Endothelial cell of umbilical vein (primary cell): Measurements from ENCODE around the gene CLDN6. TPM values are rescaled to one million over a fixed set of nuclear protein-coding genes. Genes with fewer than 3 reads are reported as not detected.
A peak's percentile ranks its signal among the peaks of the same experiment; 100 is the strongest.

Source experiments
- Bru-seq: library from RNA; stranded (reverse); fragments of 400-500 nt; gene quantifications from one replicate; lab custom pipeline; 2021; lab: Mats Ljungman, UMichigan
- BruChase-seq, 2 experiments: library from RNA; stranded (reverse); fragments of 400-500 nt; gene quantifications; one replicate each; lab custom pipeline; 2021; lab: Mats Ljungman, UMichigan
- BruUV-seq: library from RNA; stranded (reverse); fragments of 400-500 nt; replicated peaks from 2 replicates; lab custom pipeline; 2021; lab: Mats Ljungman, UMichigan
- CTCF ChIA-PET: fragments of 300-600, 350-600 bp; sonication (Branson Sonifier 250); formaldehyde crosslinking; loops from one replicate; lab custom pipeline; 2021; ENCODE audit warnings: antibody characterized with exemption, inconsistent platforms; lab: Charles Lee
- POLR2A ChIA-PET: fragments of 300-600, 350-600 bp; sonication (Branson Sonifier 250); formaldehyde crosslinking; loops from one replicate; lab custom pipeline; 2021; ENCODE audit warnings: antibody characterized with exemption, inconsistent platforms; lab: Charles Lee
- DNase-seq: peaks from one replicate; pipeline ENCODE4 v3.0.0-alpha.2; 2011; ENCODE audit warnings: low read depth, low spot score
- FAIRE-seq: peaks from 2 replicates; lab custom pipeline; 2011; peaks lifted over from hg19 to GRCh38; lab: Jason Lieb, UNC
- H2AFZ ChIP-seq: 2 replicates; pipeline ENCODE4 v1.6.0; 2012; ENCODE audit warnings: low read depth, low read length, control low read depth, inconsistent platforms
- H3K27ac ChIP-seq: 2 replicates; pipeline ENCODE4 v1.5.1; 2011; ENCODE audit warnings: low read depth, mild to moderate bottlenecking, control low read depth, low read length, moderate library complexity; ENCODE audit not compliant: insufficient read depth
- H3K27me3 ChIP-seq, 2 experiments: 2 replicates each; pipeline versions ENCODE4 v1.6.0 to v1.6.1; 2011; ENCODE audit warnings: low read length in 2 of 2, mixed read lengths in 1 of 2; ENCODE audit not compliant: control insufficient read depth in 2 of 2, insufficient read depth in 2 of 2
- H3K36me3 ChIP-seq, 2 experiments: 2 replicates in 1 of 2; 3 replicates in 1 of 2; pipeline ENCODE4 v1.5.1; 2011; ENCODE audit warnings: low read length in 2 of 2, mild to moderate bottlenecking in 1 of 2, moderate library complexity in 1 of 2; ENCODE audit not compliant: control insufficient read depth in 2 of 2, insufficient read depth in 2 of 2; ENCODE audit errors: extremely low read depth in 1 of 2
- H3K4me1 ChIP-seq: 3 replicates; pipeline ENCODE4 v1.5.1; 2011; ENCODE audit warnings: mild to moderate bottlenecking, low read length; ENCODE audit not compliant: control insufficient read depth, insufficient read depth; ENCODE audit errors: extremely low read depth
- H3K4me2 ChIP-seq: 2 replicates; pipeline ENCODE4 v1.6.1; 2011; ENCODE audit warnings: low read length, control low read depth, mixed read lengths; ENCODE audit not compliant: insufficient read depth
- H3K4me3 ChIP-seq, 3 experiments: fragments of 200-600 bp in 1 of 3; sonication (generic), shearing (Covaris generic) in 1 of 3; replicated peaks in 1 of 3; 2 replicates each; pipeline ENCODE4 v1.5.1; 2011 to 2016; ENCODE audit warnings: control low read depth in 3 of 3, low read length in 3 of 3, mild to moderate bottlenecking in 2 of 3, inconsistent platforms in 1 of 3, low read depth in 1 of 3, moderate library complexity in 1 of 3; ENCODE audit not compliant: insufficient read depth in 1 of 3
- H3K79me2 ChIP-seq: 2 replicates; pipeline ENCODE4 v1.6.0; 2012; ENCODE audit warnings: low read length, inconsistent platforms; ENCODE audit not compliant: control insufficient read depth, insufficient read depth
- H3K9ac ChIP-seq: replicated peaks from 2 replicates; pipeline ENCODE3; 2011; ENCODE audit warnings: low read length, control low read depth; ENCODE audit not compliant: insufficient read depth; ENCODE audit errors: extremely low read depth
- H3K9me1 ChIP-seq: replicated peaks from 3 replicates; pipeline ENCODE4 v1.6.0; 2011; ENCODE audit warnings: mild to moderate bottlenecking, low read length; ENCODE audit not compliant: control insufficient read depth, insufficient read depth; ENCODE audit errors: extremely low read depth
- H3K9me3 ChIP-seq: replicated peaks from 2 replicates; pipeline ENCODE4 v1.5.1; 2012; ENCODE audit warnings: low read length, inconsistent platforms; ENCODE audit not compliant: control insufficient read depth, insufficient read depth
- H4K20me1 ChIP-seq: replicated peaks from 2 replicates; pipeline ENCODE3; 2011; ENCODE audit warnings: mild to moderate bottlenecking, low read length; ENCODE audit not compliant: control insufficient read depth, insufficient read depth; ENCODE audit errors: extremely low read depth
- EZH2 ChIP-seq: IDR thresholded peaks from 2 replicates; pipeline ENCODE4 v1.6.1; 2012; ENCODE audit warnings: borderline replicate concordance, low read depth, mild to moderate bottlenecking, moderate library complexity, low read length, inconsistent platforms; ENCODE audit not compliant: severe bottlenecking
- FOS ChIP-seq: IDR thresholded peaks from 2 replicates; pipeline ENCODE4 v1.6.1; 2011; ENCODE audit warnings: mild to moderate bottlenecking, low read length, moderate library complexity, borderline replicate concordance; ENCODE audit not compliant: insufficient read depth
- GATA2 ChIP-seq: IDR thresholded peaks from 2 replicates; pipeline ENCODE4 v1.7.0; 2011; ENCODE audit warnings: low read depth, mild to moderate bottlenecking, moderate library complexity, mixed read lengths, low read length; ENCODE audit not compliant: insufficient read length, insufficient read depth
- JUN ChIP-seq: IDR thresholded peaks from 2 replicates; pipeline ENCODE4 v1.6.1; 2011; ENCODE audit warnings: borderline replicate concordance, low read depth; ENCODE audit not compliant: insufficient read length, insufficient read depth
- MYC ChIP-seq: IDR thresholded peaks from one replicate; pipeline ENCODE4 v1.6.1; 2011; ENCODE audit warnings: mild to moderate bottlenecking, low read depth, low read length
- POLR2AphosphoS5 ChIP-seq: IDR thresholded peaks from 2 replicates; pipeline ENCODE4 v1.6.1; 2012; ENCODE audit warnings: low read depth, mild to moderate bottlenecking, control low read depth, low read length, moderate library complexity; ENCODE audit not compliant: insufficient read depth
- dilution Hi-C: fragments of 300-500 bp; cut with MboI; formaldehyde crosslinking; loops from one replicate; pipeline ENCODE4 v1.15.0; 2019; ENCODE audit warnings: low sequenced_read_pairs; ENCODE audit not compliant: extremely low pct_ligation_motif_present
- intact Hi-C: fragments of 100-400 bp; cut with micrococcal nuclease; formaldehyde crosslinking; loops from one replicate; pipeline ENCODE4 v1.10.0; 2022
- long read RNA-seq: library from polyadenylated mRNA; stranded (forward); transcript quantifications from one replicate; pipeline ENCODE4 v2.0.0, GENCODE V29; 2021
- polyA minus RNA-seq, 3 experiments: library from RNA; depleted of rRNA, polyadenylated mRNA; stranded (reverse); fragments of >200 nt; gene quantifications; 1 replicate in 1 of 3; 2 replicates in 2 of 3; pipeline ENCODE4 v1.2.3, GENCODE V29; 2011
- polyA plus RNA-seq, 4 experiments: library from polyadenylated mRNA; depleted of rRNA in 3 of 4; stranded (reverse) in 3 of 4; unstranded in 1 of 4; fragments of >200 nt; gene quantifications; 2 replicates each; pipeline versions ENCODE4 v1.2.1 to v1.2.3, GENCODE V29; 2011 to 2012; ENCODE audit warnings: missing spikeins in 1 of 4
- total RNA-seq: library from RNA; stranded (reverse); gene quantifications from 2 replicates; pipeline ENCODE4 v1.2.3, GENCODE V29; 2021
- TF ChIP-seq, protein P1 (sequence below), 2 donors: IDR thresholded peaks; 1 replicate in 1 of 2; 2 replicates in 1 of 2; pipeline ENCODE4 v1.5.1; 2011; ENCODE audit warnings: low read length in 2 of 2, mild to moderate bottlenecking in 2 of 2, moderate library complexity in 2 of 2, control low read depth in 1 of 2, inconsistent platforms in 1 of 2, low read depth in 1 of 2; ENCODE audit not compliant: insufficient read depth in 1 of 2; ENCODE audit errors: extremely low read depth in 1 of 2
- TF ChIP-seq, protein P2 (sequence below): IDR thresholded peaks from 2 replicates; pipeline ENCODE4 v1.6.1; 2011; ENCODE audit not compliant: insufficient read depth, insufficient read length

CLDN6 gene, protein sequence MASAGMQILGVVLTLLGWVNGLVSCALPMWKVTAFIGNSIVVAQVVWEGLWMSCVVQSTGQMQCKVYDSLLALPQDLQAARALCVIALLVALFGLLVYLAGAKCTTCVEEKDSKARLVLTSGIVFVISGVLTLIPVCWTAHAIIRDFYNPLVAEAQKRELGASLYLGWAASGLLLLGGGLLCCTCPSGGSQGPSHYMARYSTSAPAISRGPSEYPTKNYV
- total RNA-seq = not detected in 2 replicates
- 0.28 and 0.80 TPM in 2 replicates for polyA plus RNA-seq
- 0.04 and 0.14 TPM in 2 replicates for polyA plus RNA-seq (2011; cell fraction: cytosol; rRNA removed)
- polyA plus RNA-seq (2011; cell fraction: nucleus; rRNA removed) = not detected in 2 replicates
- 0.12 and 0.25 TPM in 2 replicates for polyA plus RNA-seq (2012)
- not detected in 2 replicates for polyA minus RNA-seq
- polyA minus RNA-seq (2011; cell fraction: cytosol; rRNA and poly(A)+ RNA removed) = not detected
- polyA minus RNA-seq (2011; cell fraction: nucleus; rRNA and poly(A)+ RNA removed) = not detected in 2 replicates
- Bru-seq, nascent RNA = not detected
- BruChase-seq, experiment 1, labeled RNA remaining after a 6-hour chase = percentile 21 among the genes with signal in this experiment
- BruChase-seq, experiment 2, labeled RNA remaining after a 2-hour chase = percentile 12 among the genes with signal in this experiment
- long read RNA-seq, partial matches to known transcripts = 0 of 1 reads
- long read RNA-seq, other reads (novel, unspliced or antisense) = 1 of 1 reads

DNA sequence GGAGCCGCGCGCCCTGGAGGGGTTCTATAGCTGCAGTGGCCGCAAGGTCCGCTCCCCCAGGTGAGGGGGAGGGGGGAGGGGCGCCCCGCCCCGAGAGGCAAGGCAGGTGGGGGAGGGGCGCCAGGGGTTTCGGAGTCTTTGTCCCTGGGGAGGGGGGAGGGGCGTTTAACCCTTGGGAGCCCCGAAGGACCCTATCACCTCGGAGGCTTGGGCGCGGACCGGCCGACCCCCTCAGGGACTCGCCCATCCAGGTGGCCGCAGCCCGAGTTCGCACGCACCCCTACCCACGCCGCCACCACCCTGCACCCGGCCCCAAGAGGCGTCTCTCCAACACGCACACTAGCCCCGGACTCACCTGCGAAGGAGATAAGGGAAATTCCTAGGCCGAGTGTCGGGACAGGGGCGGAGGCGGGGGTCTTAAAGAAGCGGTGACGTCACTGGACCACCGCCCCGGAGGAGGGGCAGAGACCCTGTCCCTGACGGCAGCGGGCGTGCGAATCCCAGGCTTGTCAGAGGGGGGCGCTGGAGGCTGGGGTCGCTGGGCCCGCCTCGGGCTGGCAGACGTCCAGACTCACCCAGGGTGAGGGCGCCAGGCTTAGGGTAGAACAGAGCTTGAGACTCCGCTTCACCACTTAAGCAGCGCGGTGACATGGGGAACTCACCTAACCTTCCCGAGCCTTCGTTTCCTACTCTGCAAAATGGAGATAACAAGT, at the start of gene CLDN6:
Gene CLDN6, minus strand, starts transcription at position 390 of the 713 bp plus-strand sequence. CDS start 2,162 bp downstream, outside the sequence.
- H3K27me3 ChIP-seq = peaks cover 8% of the 10 kb centered on the region in 2 experiments
- no peaks in the 10 kb centered on the region for H4K20me1 ChIP-seq
- dilution Hi-C loops = no loop called here
- peaks cover 2% of the 10 kb centered on the region for H3K79me2 ChIP-seq
- no peaks in the 10 kb centered on the region for H3K36me3 ChIP-seq
- peak; percentile 38 for DNase-seq
- no peak within 1 kb of the TSS for H3K27ac ChIP-seq
- no peaks in the 10 kb centered on the region for H3K9me1 ChIP-seq
- intact Hi-C loops = no loop called here
- no peak within 1 kb of the TSS for H2AFZ ChIP-seq
- no TSS peak for BruUV-seq
- H3K4me1 ChIP-seq = peaks cover 10% of the 10 kb centered on the region
- TF ChIP-seq, protein P1, sequence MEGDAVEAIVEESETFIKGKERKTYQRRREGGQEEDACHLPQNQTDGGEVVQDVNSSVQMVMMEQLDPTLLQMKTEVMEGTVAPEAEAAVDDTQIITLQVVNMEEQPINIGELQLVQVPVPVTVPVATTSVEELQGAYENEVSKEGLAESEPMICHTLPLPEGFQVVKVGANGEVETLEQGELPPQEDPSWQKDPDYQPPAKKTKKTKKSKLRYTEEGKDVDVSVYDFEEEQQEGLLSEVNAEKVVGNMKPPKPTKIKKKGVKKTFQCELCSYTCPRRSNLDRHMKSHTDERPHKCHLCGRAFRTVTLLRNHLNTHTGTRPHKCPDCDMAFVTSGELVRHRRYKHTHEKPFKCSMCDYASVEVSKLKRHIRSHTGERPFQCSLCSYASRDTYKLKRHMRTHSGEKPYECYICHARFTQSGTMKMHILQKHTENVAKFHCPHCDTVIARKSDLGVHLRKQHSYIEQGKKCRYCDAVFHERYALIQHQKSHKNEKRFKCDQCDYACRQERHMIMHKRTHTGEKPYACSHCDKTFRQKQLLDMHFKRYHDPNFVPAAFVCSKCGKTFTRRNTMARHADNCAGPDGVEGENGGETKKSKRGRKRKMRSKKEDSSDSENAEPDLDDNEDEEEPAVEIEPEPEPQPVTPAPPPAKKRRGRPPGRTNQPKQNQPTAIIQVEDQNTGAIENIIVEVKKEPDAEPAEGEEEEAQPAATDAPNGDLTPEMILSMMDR (IDR thresholded peaks at IDR 0.05; ENCODE audit: extremely low read depth in 1 of 2, insufficient read depth in 1 of 2, low read depth in 1 of 2, low read length in 2 of 2) = peak; percentile 50 to 65
- TF ChIP-seq JUN (no peak), GATA2 (no peak), FOS (no peak), EZH2 (no peak), MYC (no peak), POLR2AphosphoS5 (no peak)
- TF ChIP-seq, protein P2, sequence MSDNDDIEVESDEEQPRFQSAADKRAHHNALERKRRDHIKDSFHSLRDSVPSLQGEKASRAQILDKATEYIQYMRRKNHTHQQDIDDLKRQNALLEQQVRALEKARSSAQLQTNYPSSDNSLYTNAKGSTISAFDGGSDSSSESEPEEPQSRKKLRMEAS = no peak
- no peak within 1 kb of the TSS for H3K4me3 ChIP-seq
- POLR2A ChIA-PET = interaction anchor here (0.6 kb wide), 1 partner anchor 1459 kb away, joined by 9 read pairs; no protein-coding TSS in a partner anchor
- CTCF ChIA-PET = interaction anchor here (3.1 to 6.1 kb wide), 2 partner anchors 10 to 13 kb away, joined by 30 to 52 read pairs; no protein-coding TSS in a partner anchor
- no peak for FAIRE-seq
- H3K9ac ChIP-seq = no peak within 1 kb of the TSS
- H3K4me2 ChIP-seq = no peak within 1 kb of the TSS
- no peaks in the 10 kb centered on the region for H3K9me3 ChIP-seq
